ENCODE results near the gene SIT1.
A peak's percentile ranks its signal among the peaks of the same experiment; 100 is the strongest.

SIT1 gene

GRCh38 chr9:35608221-35608620, 42.5 kb downstream of the SIT1 start:
- H3K9me3 ChIP-seq (ENCODE audit: low read length): no peaks in the 10 kb centered on the region
- H3K36me3 ChIP-seq (ENCODE audit: insufficient read depth, low read length): peaks cover 62% of the 10 kb centered on the region
- H3K4me2 ChIP-seq (ENCODE audit: low read length): no peak overlapping the region
- H4K20me1 ChIP-seq (ENCODE audit: insufficient read depth, low read length): no peaks in the 10 kb centered on the region
- no peak overlapping the region for H3K4me3 ChIP-seq (ENCODE audit: low read depth, low read length, poor library complexity, severe bottlenecking)
- peaks cover 51% of the 10 kb centered on the region for H3K4me1 ChIP-seq (ENCODE audit: insufficient read depth, low read length, severe bottlenecking)
- H2AFZ ChIP-seq (ENCODE audit: low read length): no peak overlapping the region
- no peaks in the 10 kb centered on the region for H3F3A ChIP-seq (ENCODE audit: insufficient read depth, low read length)
- peaks cover 11% of the 10 kb centered on the region; the same call in 1 of the 2 replicates for H3K79me2 ChIP-seq (ENCODE audit: insufficient read depth, low read length)
- TF ChIP-seq CTCF (IDR thresholded peaks at IDR 0.05; ENCODE audit: low read length) (no peak), EZH2 (IDR thresholded peaks at IDR 0.05; ENCODE audit: borderline replicate concordance, low read length) (no peak)
- no peaks in the 10 kb centered on the region for H3K9me2 ChIP-seq (ENCODE audit: low read depth, low read length)
- no peaks in the 10 kb centered on the region for H3K27me3 ChIP-seq (ENCODE audit: insufficient read depth, low read length)
- no peak overlapping the region for H3K9ac ChIP-seq (ENCODE audit: low read length)
- peak overlapping the region; percentile 92 for H3K27ac ChIP-seq (ENCODE audit: low read depth, low read length, poor library complexity, severe bottlenecking)

- peak overlapping the region; percentile 97 for H3K4me2 ChIP-seq (ENCODE audit: low read length)
- H3K9me3 ChIP-seq (ENCODE audit: low read length): no peaks in the 10 kb centered on the region
- peak overlapping the region; percentile 81 for H3K4me3 ChIP-seq (ENCODE audit: low read depth, low read length, poor library complexity, severe bottlenecking)
- H3K27me3 ChIP-seq (ENCODE audit: insufficient read depth, low read length): no peaks in the 10 kb centered on the region
- H3K9me2 ChIP-seq (ENCODE audit: low read depth, low read length): no peaks in the 10 kb centered on the region
- H3K79me2 ChIP-seq (ENCODE audit: insufficient read depth, low read length): peaks cover 11% of the 10 kb centered on the region; the same call in 1 of the 2 replicates
- H3K27ac ChIP-seq (ENCODE audit: low read depth, low read length, poor library complexity, severe bottlenecking): no peak overlapping the region
- no peaks in the 10 kb centered on the region for H4K20me1 ChIP-seq (ENCODE audit: insufficient read depth, low read length)
- peaks cover 50% of the 10 kb centered on the region for H3K36me3 ChIP-seq (ENCODE audit: insufficient read depth, low read length)
- H3K4me1 ChIP-seq (ENCODE audit: insufficient read depth, low read length, severe bottlenecking): peaks cover 56% of the 10 kb centered on the region
- H3F3A ChIP-seq (ENCODE audit: insufficient read depth, low read length): no peaks in the 10 kb centered on the region
- H2AFZ ChIP-seq (ENCODE audit: low read length): no peak overlapping the region
- peak overlapping the region; percentile 87 for H3K9ac ChIP-seq (ENCODE audit: low read length)
- TF ChIP-seq CTCF (IDR thresholded peaks at IDR 0.05; ENCODE audit: low read length): no peak
- TF ChIP-seq EZH2 (IDR thresholded peaks at IDR 0.05; ENCODE audit: borderline replicate concordance, low read length): no peak
Observed at GRCh38 chr9:35606726-35607125, 44.0 kb downstream of the SIT1 start.

GRCh38 chr9:35606138-35606504, 44.6 kb downstream of the SIT1 start:
- peaks cover 11% of the 10 kb centered on the region; the same call in 1 of the 2 replicates for H3K79me2 ChIP-seq (ENCODE audit: insufficient read depth, low read length)
- H3K9me3 ChIP-seq (ENCODE audit: low read length): no peaks in the 10 kb centered on the region
- peak overlapping the region; percentile 97 for H3K4me2 ChIP-seq (ENCODE audit: low read length)
- peak overlapping the region; percentile 81 for H3K4me3 ChIP-seq (ENCODE audit: low read depth, low read length, poor library complexity, severe bottlenecking)
- no peak overlapping the region for H2AFZ ChIP-seq (ENCODE audit: low read length)
- H3K36me3 ChIP-seq (ENCODE audit: insufficient read depth, low read length): peaks cover 44% of the 10 kb centered on the region
- peak overlapping the region; percentile 47 for H3K27ac ChIP-seq (ENCODE audit: low read depth, low read length, poor library complexity, severe bottlenecking)
- TF ChIP-seq CTCF (IDR thresholded peaks at IDR 0.05; ENCODE audit: low read length) (no peak), EZH2 (IDR thresholded peaks at IDR 0.05; ENCODE audit: borderline replicate concordance, low read length) (no peak)
- no peaks in the 10 kb centered on the region for H3K9me2 ChIP-seq (ENCODE audit: low read depth, low read length)
- no peaks in the 10 kb centered on the region for H3F3A ChIP-seq (ENCODE audit: insufficient read depth, low read length)
- peak overlapping the region; percentile 87 for H3K9ac ChIP-seq (ENCODE audit: low read length)
- H4K20me1 ChIP-seq (ENCODE audit: insufficient read depth, low read length): no peaks in the 10 kb centered on the region
- peaks cover 56% of the 10 kb centered on the region for H3K4me1 ChIP-seq (ENCODE audit: insufficient read depth, low read length, severe bottlenecking)
- no peaks in the 10 kb centered on the region for H3K27me3 ChIP-seq (ENCODE audit: insufficient read depth, low read length)
